Loucy (cell line): ENCODE data around the gene RPH3AL.

Experiments used
- H2AFZ ChIP-seq: fragments of 200-600 bp; sonication (generic); 2 replicates; pipeline ENCODE4 v1.6.0; 2016; ENCODE audit warnings: antibody characterized with exemption, mild to moderate bottlenecking, low read length, moderate library complexity
- H3F3A ChIP-seq: fragments of 200-600 bp; 2 replicates; pipeline ENCODE4 v1.6.0; 2016; ENCODE audit warnings: antibody characterized with exemption, low read depth, mild to moderate bottlenecking
- H3K27me3 ChIP-seq: fragments of 200-600 bp; sonication (generic); 2 replicates; pipeline ENCODE4 v1.6.1; 2014; ENCODE audit warnings: low read length, mild to moderate bottlenecking; ENCODE audit not compliant: insufficient read depth, poor library complexity, severe bottlenecking
- H3K36me3 ChIP-seq: fragments of 200-600 bp; sonication (generic); 2 replicates; pipeline ENCODE4 v1.6.1; 2016; ENCODE audit warnings: low read length; ENCODE audit not compliant: insufficient read depth
- H3K4me1 ChIP-seq: fragments of 200-600 bp; sonication (generic); 2 replicates; pipeline ENCODE4 v1.5.1; 2014; ENCODE audit warnings: low read length, mild to moderate bottlenecking; ENCODE audit not compliant: insufficient read depth, poor library complexity, severe bottlenecking
- H3K4me2 ChIP-seq: fragments of 200-600 bp; sonication (generic); 2 replicates; pipeline ENCODE4 v1.6.0; 2014; ENCODE audit warnings: antibody characterized with exemption, low read length, low read depth, mild to moderate bottlenecking; ENCODE audit not compliant: poor library complexity, severe bottlenecking
- H3K4me3 ChIP-seq: fragments of 200-600 bp; sonication (generic); 2 replicates; pipeline ENCODE4 v1.5.1; 2014; ENCODE audit warnings: low read length, mild to moderate bottlenecking, mixed read lengths; ENCODE audit not compliant: poor library complexity, severe bottlenecking
- H3K79me2 ChIP-seq: fragments of 200-600 bp; sonication (generic); 2 replicates; pipeline ENCODE4 v1.6.1; 2014; ENCODE audit warnings: low read length; ENCODE audit not compliant: insufficient read depth
- H3K9ac ChIP-seq: fragments of 200-600 bp; sonication (generic); 2 replicates; pipeline ENCODE4 v1.6.0; 2014; ENCODE audit warnings: mild to moderate bottlenecking, low read depth, low read length, moderate library complexity; ENCODE audit not compliant: poor library complexity, severe bottlenecking
- H3K9me2 ChIP-seq: fragments of 200-600 bp; sonication (generic); replicated peaks from 2 replicates; pipeline ENCODE4 v1.6.1; 2016; ENCODE audit warnings: low read depth, low read length, mixed read lengths
- H3K9me3 ChIP-seq: fragments of 200-600 bp; sonication (generic); 2 replicates; pipeline ENCODE4 v1.6.1; 2014; ENCODE audit warnings: mild to moderate bottlenecking, antibody characterized with exemption, low read length, low read depth; ENCODE audit not compliant: insufficient read depth
- H4K20me1 ChIP-seq: fragments of 200-600 bp; sonication (generic); 2 replicates; pipeline ENCODE4 v1.6.0; 2014; ENCODE audit warnings: antibody characterized with exemption, low read length, mild to moderate bottlenecking; ENCODE audit not compliant: insufficient read depth, poor library complexity, severe bottlenecking
- CTCF ChIP-seq: fragments of 200-600 bp; sonication (generic); conservative IDR thresholded peaks from 2 replicates; pipeline ENCODE4 v1.5.1; 2014; ENCODE audit warnings: mild to moderate bottlenecking, antibody characterized with exemption, low read length
- EZH2phosphoT487 ChIP-seq: fragments of 200-600 bp; IDR thresholded peaks from 2 replicates; pipeline ENCODE4 v1.6.1; 2018; ENCODE audit warnings: antibody characterized with exemption, mild to moderate bottlenecking, moderate library complexity, borderline replicate concordance

The RPH3AL gene

GRCh38 chr17:194828-195602 lies 157.6 kb downstream of the RPH3AL start:
- no peak overlapping the region for H2AFZ ChIP-seq
- TF ChIP-seq CTCF, result no peak
- no peak for TF ChIP-seq EZH2phosphoT487
- H3K9me3 ChIP-seq, result peaks cover 14% of the 10 kb centered on the region; the same call in 1 of the 2 replicates
- no peak overlapping the region for H3K9ac ChIP-seq
- no peaks in the 10 kb centered on the region for H3K9me2 ChIP-seq
- H3K4me2 ChIP-seq, result no peak overlapping the region
- H3K4me1 ChIP-seq, result no peaks in the 10 kb centered on the region
- H4K20me1 ChIP-seq, result no peaks in the 10 kb centered on the region
- no peak overlapping the region for H3K4me3 ChIP-seq
- H3K36me3 ChIP-seq, result no peaks in the 10 kb centered on the region
- no peaks in the 10 kb centered on the region for H3F3A ChIP-seq
- no peaks in the 10 kb centered on the region for H3K27me3 ChIP-seq
- no peaks in the 10 kb centered on the region for H3K79me2 ChIP-seq

- no peaks in the 10 kb centered on the region for H3K9me2 ChIP-seq
These were observed 158.5 kb downstream of the RPH3AL start for GRCh38 chr17:193841-194806.

GRCh38 chr17:193426-193810 lies 159.2 kb downstream of the RPH3AL start:
- Histone ChIP-seq H3K4me1 (no peaks in the 10 kb centered on the region), H3K9me2 (no peaks in the 10 kb centered on the region), H3K9me3 (peaks cover 14% of the 10 kb centered on the region; the same call in 1 of the 2 replicates), H3K79me2 (no peaks in the 10 kb centered on the region), H3K4me2 (no peak overlapping the region), H4K20me1 (no peaks in the 10 kb centered on the region), H3K36me3 (no peaks in the 10 kb centered on the region), H3K9ac (no peak overlapping the region), H3F3A (no peaks in the 10 kb centered on the region), H2AFZ (no peak overlapping the region), H3K4me3 (no peak overlapping the region), H3K27me3 (no peaks in the 10 kb centered on the region)
- TF ChIP-seq EZH2phosphoT487 (no peak), CTCF (no peak)

More at GRCh38 chr17:193841-194806, 158.5 kb downstream of the RPH3AL start:
- Histone ChIP-seq H3F3A (no peaks in the 10 kb centered on the region), H3K4me2 (no peak overlapping the region), H3K4me3 (no peak overlapping the region), H4K20me1 (no peaks in the 10 kb centered on the region), H3K9me3 (peaks cover 14% of the 10 kb centered on the region; the same call in 1 of the 2 replicates), H3K9ac (no peak overlapping the region), H3K27me3 (no peaks in the 10 kb centered on the region), H2AFZ (no peak overlapping the region), H3K36me3 (no peaks in the 10 kb centered on the region), H3K4me1 (no peaks in the 10 kb centered on the region), H3K79me2 (no peaks in the 10 kb centered on the region)
- TF ChIP-seq CTCF (no peak), EZH2phosphoT487 (no peak)
